Hepatocyte (in vitro differentiated cells): ENCODE measurements around the gene CGN. TPM values are rescaled to one million over a fixed set of nuclear protein-coding genes. Genes with fewer than 3 reads are reported as not detected.

ENCODE experiments used
- DNase-seq: peaks from one replicate; pipeline ENCODE4 v3.0.0-alpha.2; 2016; ENCODE audit warnings: low spot score
- H2AFZ ChIP-seq: fragments of 200-600 bp; sonication (generic); 2 replicates; pipeline ENCODE4 v1.6.0; 2016; ENCODE audit warnings: antibody characterized with exemption, mild to moderate bottlenecking
- H3K27ac ChIP-seq: fragments of 200-600 bp; sonication (generic); 2 replicates; pipeline ENCODE4 v1.5.1; 2016; ENCODE audit warnings: mild to moderate bottlenecking
- H3K27me3 ChIP-seq: fragments of 200-600 bp; sonication (generic); 2 replicates; pipeline ENCODE4 v1.6.1; 2016
- H3K36me3 ChIP-seq: fragments of 200-600 bp; sonication (generic); replicated peaks from 2 replicates; pipeline ENCODE4 v1.5.1; 2016; ENCODE audit warnings: low read depth; ENCODE audit not compliant: insufficient read depth
- H3K4me1 ChIP-seq: fragments of 200-600 bp; sonication (generic); 2 replicates; pipeline ENCODE4 v1.5.1; 2016; ENCODE audit warnings: mild to moderate bottlenecking, moderate library complexity; ENCODE audit not compliant: insufficient read depth
- H3K4me2 ChIP-seq: fragments of 200-600 bp; sonication (generic); 2 replicates; pipeline ENCODE4 v1.6.0; 2016
- H3K4me3 ChIP-seq: fragments of 200-600 bp; sonication (generic); 2 replicates; pipeline ENCODE4 v1.5.1; 2016; ENCODE audit warnings: mild to moderate bottlenecking
- H3K79me2 ChIP-seq: fragments of 200-600 bp; sonication (generic); 2 replicates; pipeline ENCODE4 v1.6.0; 2017; ENCODE audit warnings: mild to moderate bottlenecking
- H3K9me2 ChIP-seq: fragments of 200-600 bp; sonication (generic); replicated peaks from 2 replicates; pipeline ENCODE4 v1.6.0; 2017; ENCODE audit warnings: mild to moderate bottlenecking; ENCODE audit not compliant: insufficient read depth
- H3K9me3 ChIP-seq: fragments of 200-600 bp; sonication (generic); 2 replicates; pipeline ENCODE4 v1.5.1; 2016; ENCODE audit warnings: low read depth, mild to moderate bottlenecking
- H4K20me1 ChIP-seq: fragments of 200-600 bp; sonication (generic); 2 replicates; pipeline ENCODE4 v1.6.0; 2016; ENCODE audit warnings: mild to moderate bottlenecking; ENCODE audit not compliant: insufficient read depth, poor library complexity, severe bottlenecking
- EZH2 ChIP-seq: fragments of 200-600 bp; sonication (generic); IDR thresholded peaks from 2 replicates; pipeline ENCODE4 v1.6.1; 2016; ENCODE audit warnings: antibody characterized with exemption, mild to moderate bottlenecking, borderline replicate concordance
- EZH2phosphoT487 ChIP-seq: fragments of 200-600 bp; sonication (generic); IDR thresholded peaks from one replicate; pipeline ENCODE4 v1.6.1; 2018; ENCODE audit warnings: antibody characterized with exemption, mild to moderate bottlenecking, low read depth, moderate library complexity; ENCODE audit not compliant: unreplicated experiment, severe bottlenecking
- WGBS: methylation state at CpG from one replicate; pipeline ENCODE4 v1.1.6; 2016; ENCODE audit warnings: low lambda C conversion rate; ENCODE audit errors: missing lambda C conversion rate; 5-methylcytosine and 5-hydroxymethylcytosine counted together
- polyA plus RNA-seq: library from polyadenylated mRNA; unstranded; fragments of >200 nt; fragmentation: Nextera tagmentation; extraction: Ambion mirVana; gene quantifications from 2 replicates; pipeline ENCODE4 v1.2.1, GENCODE V29; 2016
- total RNA-seq: library from RNA; depleted of rRNA; stranded (reverse); fragments of >200 nt; gene quantifications from 2 replicates; pipeline ENCODE4 v1.2.3, GENCODE V29; 2014
- TF ChIP-seq, protein P1 (sequence below): fragments of 200-600 bp; sonication (generic); IDR thresholded peaks from 2 replicates; pipeline ENCODE4 v1.5.1; 2016; ENCODE audit warnings: antibody characterized with exemption, mild to moderate bottlenecking; ENCODE audit not compliant: poor library complexity

The CGN gene
- total and polyA plus RNA-seq, 2 experiments from 2014 or later: 46.3 to 58.2 TPM

GRCh38 chr1:151546011-151546925 lies 35.1 kb downstream of the CGN start:
- peak overlapping the region; percentile 69 for H3K4me2 ChIP-seq
- no peaks in the 10 kb centered on the region for H3K9me3 ChIP-seq
- H3K4me3 ChIP-seq: no peak overlapping the region
- no peak for TF ChIP-seq EZH2
- H2AFZ ChIP-seq: no peak overlapping the region
- H3K79me2 ChIP-seq: peaks cover 81% of the 10 kb centered on the region
- no peaks in the 10 kb centered on the region for H3K9me2 ChIP-seq
- peak overlapping the region; percentile 93 for H3K27ac ChIP-seq
- WGBS: 79% methylated on average over 4 of the region's 4 CpGs
- H3K4me1 ChIP-seq: peaks cover 45% of the 10 kb centered on the region
- H3K27me3 ChIP-seq: no peaks in the 10 kb centered on the region
- peaks cover 12% of the 10 kb centered on the region for H4K20me1 ChIP-seq
- H3K36me3 ChIP-seq: no peaks in the 10 kb centered on the region
- no peak for DNase-seq

- peak; percentile 82 for DNase-seq
- WGBS: 51% methylated on average over 7 of the region's 7 CpGs
- peaks cover 81% of the 10 kb centered on the region for H3K79me2 ChIP-seq
- H3K36me3 ChIP-seq: no peaks in the 10 kb centered on the region
- H3K4me3 ChIP-seq: no peak overlapping the region
- H3K27me3 ChIP-seq: no peaks in the 10 kb centered on the region
- no peak overlapping the region for H2AFZ ChIP-seq
- H4K20me1 ChIP-seq: peaks cover 5% of the 10 kb centered on the region
- peaks cover 35% of the 10 kb centered on the region for H3K4me1 ChIP-seq
- H3K27ac ChIP-seq: peak overlapping the region; percentile 93
- H3K9me3 ChIP-seq: no peaks in the 10 kb centered on the region
- peak overlapping the region; percentile 69 for H3K4me2 ChIP-seq
- no peaks in the 10 kb centered on the region for H3K9me2 ChIP-seq
- no peak for TF ChIP-seq EZH2
- TF ChIP-seq EZH2phosphoT487: no peak
- TF ChIP-seq, protein P1, sequence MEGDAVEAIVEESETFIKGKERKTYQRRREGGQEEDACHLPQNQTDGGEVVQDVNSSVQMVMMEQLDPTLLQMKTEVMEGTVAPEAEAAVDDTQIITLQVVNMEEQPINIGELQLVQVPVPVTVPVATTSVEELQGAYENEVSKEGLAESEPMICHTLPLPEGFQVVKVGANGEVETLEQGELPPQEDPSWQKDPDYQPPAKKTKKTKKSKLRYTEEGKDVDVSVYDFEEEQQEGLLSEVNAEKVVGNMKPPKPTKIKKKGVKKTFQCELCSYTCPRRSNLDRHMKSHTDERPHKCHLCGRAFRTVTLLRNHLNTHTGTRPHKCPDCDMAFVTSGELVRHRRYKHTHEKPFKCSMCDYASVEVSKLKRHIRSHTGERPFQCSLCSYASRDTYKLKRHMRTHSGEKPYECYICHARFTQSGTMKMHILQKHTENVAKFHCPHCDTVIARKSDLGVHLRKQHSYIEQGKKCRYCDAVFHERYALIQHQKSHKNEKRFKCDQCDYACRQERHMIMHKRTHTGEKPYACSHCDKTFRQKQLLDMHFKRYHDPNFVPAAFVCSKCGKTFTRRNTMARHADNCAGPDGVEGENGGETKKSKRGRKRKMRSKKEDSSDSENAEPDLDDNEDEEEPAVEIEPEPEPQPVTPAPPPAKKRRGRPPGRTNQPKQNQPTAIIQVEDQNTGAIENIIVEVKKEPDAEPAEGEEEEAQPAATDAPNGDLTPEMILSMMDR: no peak
These were observed 36.1 kb downstream of the CGN start for GRCh38 chr1:151547119-151547899.

DNA sequence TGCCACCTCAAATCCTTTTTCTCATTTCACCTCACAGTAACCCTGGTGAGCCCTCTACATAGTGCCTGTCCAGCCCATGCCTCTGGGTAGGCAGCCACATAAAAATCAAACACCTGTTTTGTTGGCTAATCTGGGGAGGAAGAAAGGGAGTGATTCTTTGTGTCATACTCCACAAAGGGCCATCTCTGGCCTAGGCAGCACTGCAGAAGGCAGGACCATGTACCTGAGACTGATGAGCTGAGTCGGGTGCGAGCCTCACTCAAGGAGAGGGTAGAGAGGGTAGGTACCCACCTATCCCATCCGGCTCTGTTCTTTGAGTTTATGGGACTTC lies 36.7 kb downstream of the CGN start:
- Histone ChIP-seq H3K79me2 (peaks cover 79% of the 10 kb centered on the region), H3K4me2 (peak overlapping the region; percentile 69), H3K4me3 (no peak overlapping the region), H3K27me3 (no peaks in the 10 kb centered on the region), H4K20me1 (peaks cover 2% of the 10 kb centered on the region), H3K9me3 (no peaks in the 10 kb centered on the region), H3K9me2 (no peaks in the 10 kb centered on the region), H3K4me1 (peaks cover 32% of the 10 kb centered on the region), H3K36me3 (no peaks in the 10 kb centered on the region), H3K27ac (peak overlapping the region; percentile 93), H2AFZ (no peak overlapping the region)
- DNase-seq: no peak
- TF ChIP-seq, protein P1: no peak
- no peak for TF ChIP-seq EZH2phosphoT487
- TF ChIP-seq EZH2: no peak
- 99% methylated on average over 3 of the region's 3 CpGs for WGBS

DNA sequence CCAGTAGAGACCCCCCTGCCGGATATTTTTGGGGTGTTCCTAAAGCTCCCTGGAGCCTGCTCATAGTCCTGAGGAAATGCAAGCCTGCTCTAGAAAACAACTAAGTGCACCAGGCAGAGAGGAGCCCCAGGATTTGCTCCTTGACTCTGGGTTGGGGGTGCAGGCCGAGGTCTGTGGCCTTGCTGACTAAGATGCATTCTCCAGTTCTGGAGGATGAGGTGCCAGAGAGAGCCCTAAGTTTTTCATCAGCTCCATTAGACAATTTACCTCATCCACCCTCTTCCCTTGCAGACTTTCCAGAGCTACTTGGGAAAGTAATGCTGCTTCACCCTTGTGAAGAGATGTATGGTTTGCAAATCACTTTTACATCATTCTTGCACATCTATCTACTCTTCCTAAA lies 38.0 kb downstream of the CGN start:
- H3K4me2 ChIP-seq: peak overlapping the region; percentile 69
- H3K36me3 ChIP-seq: no peaks in the 10 kb centered on the region
- DNase-seq: no peak
- 44% methylated on average over 2 of the region's 2 CpGs for WGBS
- H3K9me2 ChIP-seq: no peaks in the 10 kb centered on the region
- TF ChIP-seq EZH2: no peak
- no peak for TF ChIP-seq EZH2phosphoT487
- TF ChIP-seq, protein P1: no peak
- H2AFZ ChIP-seq: no peak overlapping the region
- H3K79me2 ChIP-seq: peaks cover 79% of the 10 kb centered on the region
- H3K4me1 ChIP-seq: peaks cover 32% of the 10 kb centered on the region
- H4K20me1 ChIP-seq: peaks cover 3% of the 10 kb centered on the region
- H3K27ac ChIP-seq: peak overlapping the region; percentile 93
- no peaks in the 10 kb centered on the region for H3K9me3 ChIP-seq
- H3K27me3 ChIP-seq: no peaks in the 10 kb centered on the region
- no peak overlapping the region for H3K4me3 ChIP-seq
